OCI-LY3 (cell line): ENCODE results near the gene ABL2.

ENCODE experiments used
- H2AFZ ChIP-seq: fragments of 200-600, 300-600 bp; shearing (Covaris generic); 2 replicates; pipeline ENCODE4 v1.6.0; 2014; ENCODE audit warnings: antibody characterized with exemption, low read depth, low read length
- H3K27ac ChIP-seq: fragments of 200-600, 300-600 bp; sonication (generic); 2 replicates; pipeline ENCODE4 v1.5.1; 2014; ENCODE audit warnings: mild to moderate bottlenecking, low read length, moderate library complexity, mixed read lengths
- H3K27me3 ChIP-seq: fragments of 200-600, 300-600 bp; sonication (generic); 2 replicates; pipeline ENCODE4 v1.6.1; 2014; ENCODE audit warnings: low read depth, low read length, mixed read lengths
- H3K36me3 ChIP-seq: fragments of 200-600, 300-600 bp; sonication (generic); replicated peaks from 2 replicates; pipeline ENCODE3; 2014; ENCODE audit warnings: low read depth, low read length, mixed read lengths
- H3K4me1 ChIP-seq: fragments of 300-600, 200-600 bp; sonication (generic); 2 replicates; pipeline ENCODE4 v1.6.1; 2014; ENCODE audit warnings: low read length, mixed read lengths
- H3K4me2 ChIP-seq: fragments of 200-600, 300-600 bp; sonication (generic); 2 replicates; pipeline ENCODE4 v1.6.1; 2014; ENCODE audit warnings: low read length, mixed read lengths
- H3K4me3 ChIP-seq: fragments of 300-600, 200-600 bp; sonication (generic); 2 replicates; pipeline ENCODE4 v1.5.1; 2014; ENCODE audit warnings: antibody characterized with exemption, mild to moderate bottlenecking, low read length, moderate library complexity
- H3K79me2 ChIP-seq: fragments of 300-600, 200-600 bp; shearing (Covaris generic); 2 replicates; pipeline ENCODE4 v1.6.1; 2014; ENCODE audit warnings: mild to moderate bottlenecking, low read length, mixed read lengths
- H3K9ac ChIP-seq: fragments of 300-600, 200-600 bp; shearing (Covaris generic); 2 replicates; pipeline ENCODE4 v1.6.0; 2014; ENCODE audit warnings: mild to moderate bottlenecking, low read length, moderate library complexity
- H3K9me3 ChIP-seq: fragments of 200-600, 300-600 bp; shearing (Covaris generic); 2 replicates; pipeline ENCODE4 v1.6.1; 2014; ENCODE audit warnings: low read length, mixed read lengths; ENCODE audit not compliant: insufficient read depth
- H4K20me1 ChIP-seq: fragments of 200-600, 300-600 bp; sonication (generic); 2 replicates; pipeline ENCODE4 v1.6.1; 2016; ENCODE audit warnings: low read length, mixed read lengths; ENCODE audit not compliant: insufficient read depth
- CTCF ChIP-seq: fragments of 200-600, 300-600 bp; sonication (generic); IDR thresholded peaks from 2 replicates; pipeline ENCODE4 v1.5.1; 2014; ENCODE audit warnings: antibody characterized with exemption, low read length, low read depth
- EZH2phosphoT487 ChIP-seq: fragments of 200-600 bp; shearing (Covaris generic); IDR thresholded peaks from 2 replicates; pipeline ENCODE4 v1.6.1; 2018; ENCODE audit warnings: antibody characterized with exemption, mixed run types, low read depth

ABL2 gene

GRCh38 chr1:179195376-179195775 is 34.1 kb downstream of the ABL2 start:
- Histone ChIP-seq H4K20me1 (peaks cover 23% of the 10 kb centered on the region), H3K4me1 (peaks cover 16% of the 10 kb centered on the region), H3K9ac (no peak overlapping the region), H3K4me3 (no peak overlapping the region), H3K27me3 (no peaks in the 10 kb centered on the region), H3K36me3 (no peaks in the 10 kb centered on the region), H3K9me3 (no peaks in the 10 kb centered on the region), H3K79me2 (peaks cover 61% of the 10 kb centered on the region), H2AFZ (no peak overlapping the region), H3K27ac (no peak overlapping the region), H3K4me2 (no peak overlapping the region)
- TF ChIP-seq EZH2phosphoT487 (no peak), CTCF (no peak)

GRCh38 chr1:179194068-179194537 is 35.4 kb downstream of the ABL2 start:
- Histone ChIP-seq H3K27me3 (no peaks in the 10 kb centered on the region), H4K20me1 (peaks cover 26% of the 10 kb centered on the region), H3K4me3 (no peak overlapping the region), H3K36me3 (no peaks in the 10 kb centered on the region), H3K4me1 (peaks cover 11% of the 10 kb centered on the region), H3K9ac (no peak overlapping the region), H3K4me2 (no peak overlapping the region), H2AFZ (no peak overlapping the region), H3K27ac (no peak overlapping the region), H3K9me3 (no peaks in the 10 kb centered on the region), H3K79me2 (peaks cover 61% of the 10 kb centered on the region)
- no peak for TF ChIP-seq CTCF
- TF ChIP-seq EZH2phosphoT487, result no peak

- Histone ChIP-seq H3K79me2 (peaks cover 51% of the 10 kb centered on the region), H3K4me2 (no peak overlapping the region), H3K4me1 (peaks cover 11% of the 10 kb centered on the region), H3K4me3 (no peak overlapping the region), H3K9ac (no peak overlapping the region), H3K36me3 (no peaks in the 10 kb centered on the region), H3K27me3 (no peaks in the 10 kb centered on the region), H2AFZ (no peak overlapping the region), H3K9me3 (no peaks in the 10 kb centered on the region), H4K20me1 (peaks cover 21% of the 10 kb centered on the region), H3K27ac (no peak overlapping the region)
- TF ChIP-seq CTCF, result no peak
- no peak for TF ChIP-seq EZH2phosphoT487
Measured at GRCh38 chr1:179190861-179191260, 38.6 kb downstream of the ABL2 start.

GRCh38 chr1:179187735-179188471 is 41.6 kb downstream of the ABL2 start:
- H2AFZ ChIP-seq, result no peak overlapping the region
- no peak overlapping the region for H3K4me2 ChIP-seq
- no peak for TF ChIP-seq CTCF
- no peak for TF ChIP-seq EZH2phosphoT487
- no peak overlapping the region for H3K4me3 ChIP-seq
- no peaks in the 10 kb centered on the region for H3K36me3 ChIP-seq
- H3K9ac ChIP-seq, result no peak overlapping the region
- no peaks in the 10 kb centered on the region for H3K27me3 ChIP-seq
- H3K27ac ChIP-seq, result no peak overlapping the region
- peaks cover 43% of the 10 kb centered on the region for H3K79me2 ChIP-seq
- no peaks in the 10 kb centered on the region for H3K9me3 ChIP-seq
- H4K20me1 ChIP-seq, result peaks cover 30% of the 10 kb centered on the region; the same call in 1 of the 2 replicates
- peaks cover 18% of the 10 kb centered on the region for H3K4me1 ChIP-seq
